ENCODE measurements around the gene ACER2. TPM values are rescaled to one million over a fixed set of nuclear protein-coding genes. Genes with fewer than 3 reads are reported as not detected.

The ACER2 gene
- total RNA-seq (ENCODE audit: unreplicated experiment) = 9.6 TPM
- long read RNA-seq, partial matches to known transcripts = 0 of 2 reads
- long read RNA-seq, other reads (novel, unspliced or antisense) = 1 of 2 reads

DNA sequence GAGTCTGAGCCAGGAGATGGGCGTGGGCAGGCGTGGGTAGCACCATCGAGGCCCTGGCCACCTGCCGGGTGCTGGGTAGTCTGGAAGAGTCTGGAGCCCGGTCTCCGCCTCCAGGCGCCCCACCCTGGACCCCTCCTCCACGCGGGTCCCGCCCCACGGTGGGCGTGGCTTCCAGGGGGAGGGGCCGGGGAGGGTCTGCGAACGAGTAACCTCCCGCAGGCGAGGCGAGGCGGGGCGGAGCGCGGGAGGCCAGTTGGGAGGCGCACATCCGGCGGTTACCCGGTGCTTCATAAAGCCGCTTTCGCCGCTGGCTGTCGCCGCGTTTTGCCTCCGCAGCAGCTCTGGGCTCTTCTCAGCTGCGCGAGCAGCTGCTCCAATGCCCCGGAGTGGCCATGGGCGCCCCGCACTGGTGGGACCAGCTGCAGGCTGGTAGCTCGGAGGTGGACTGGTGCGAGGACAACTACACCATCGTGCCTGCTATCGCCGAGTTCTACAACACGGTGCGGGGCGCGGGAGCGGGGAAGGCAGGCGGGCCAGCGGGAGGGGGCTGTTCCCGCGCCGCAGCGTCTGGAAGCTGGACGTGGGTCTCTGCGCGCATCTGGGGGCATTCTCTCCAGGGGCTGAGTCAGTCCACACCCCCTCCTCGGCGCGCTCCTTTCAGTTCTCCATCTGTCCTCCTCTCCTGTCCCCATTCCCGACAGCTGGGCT is at the start of gene ACER2:
Gene ACER2, plus strand, starts transcription at position 317 of the 708 bp plus-strand sequence. Its CDS starts 76 bp downstream, at position 393.
- peak within 1 kb of the TSS; percentile 90 for H3K27ac Mint-ChIP-seq (ENCODE audit: unreplicated experiment)
- peak; percentile 97 for DNase-seq (ENCODE audit: low spot score)
- H3K36me3 Mint-ChIP-seq (ENCODE audit: low read depth, unreplicated experiment) = peaks cover 6% of the 10 kb centered on the region
- H3K4me3 Mint-ChIP-seq (ENCODE audit: unreplicated experiment) = peak within 1 kb of the TSS; percentile 98
- TF ChIP-seq, protein P1, sequence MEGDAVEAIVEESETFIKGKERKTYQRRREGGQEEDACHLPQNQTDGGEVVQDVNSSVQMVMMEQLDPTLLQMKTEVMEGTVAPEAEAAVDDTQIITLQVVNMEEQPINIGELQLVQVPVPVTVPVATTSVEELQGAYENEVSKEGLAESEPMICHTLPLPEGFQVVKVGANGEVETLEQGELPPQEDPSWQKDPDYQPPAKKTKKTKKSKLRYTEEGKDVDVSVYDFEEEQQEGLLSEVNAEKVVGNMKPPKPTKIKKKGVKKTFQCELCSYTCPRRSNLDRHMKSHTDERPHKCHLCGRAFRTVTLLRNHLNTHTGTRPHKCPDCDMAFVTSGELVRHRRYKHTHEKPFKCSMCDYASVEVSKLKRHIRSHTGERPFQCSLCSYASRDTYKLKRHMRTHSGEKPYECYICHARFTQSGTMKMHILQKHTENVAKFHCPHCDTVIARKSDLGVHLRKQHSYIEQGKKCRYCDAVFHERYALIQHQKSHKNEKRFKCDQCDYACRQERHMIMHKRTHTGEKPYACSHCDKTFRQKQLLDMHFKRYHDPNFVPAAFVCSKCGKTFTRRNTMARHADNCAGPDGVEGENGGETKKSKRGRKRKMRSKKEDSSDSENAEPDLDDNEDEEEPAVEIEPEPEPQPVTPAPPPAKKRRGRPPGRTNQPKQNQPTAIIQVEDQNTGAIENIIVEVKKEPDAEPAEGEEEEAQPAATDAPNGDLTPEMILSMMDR (IDR thresholded peaks at IDR 0.05; ENCODE audit: unreplicated experiment) = no peak
- peaks cover 13% of the 10 kb centered on the region for H3K4me1 Mint-ChIP-seq (ENCODE audit: unreplicated experiment)
- H3K9me3 Mint-ChIP-seq (ENCODE audit: unreplicated experiment) = no peaks in the 10 kb centered on the region
- H3K27me3 Mint-ChIP-seq (ENCODE audit: unreplicated experiment) = peaks cover 12% of the 10 kb centered on the region

GRCh38 chr9:19369107-19369506 is 39.7 kb upstream of the ACER2 start:
- DNase-seq (ENCODE audit: low spot score) = no peak
- H3K27ac Mint-ChIP-seq (ENCODE audit: unreplicated experiment) = no peak overlapping the region

GRCh38 chr9:19371942-19372341 is 36.9 kb upstream of the ACER2 start:
- H3K9me3 Mint-ChIP-seq (ENCODE audit: unreplicated experiment) = no peaks in the 10 kb centered on the region
- H3K27me3 Mint-ChIP-seq (ENCODE audit: unreplicated experiment) = no peaks in the 10 kb centered on the region
- peaks cover 19% of the 10 kb centered on the region for H3K36me3 Mint-ChIP-seq (ENCODE audit: low read depth, unreplicated experiment)
- no peak overlapping the region for H3K4me3 Mint-ChIP-seq (ENCODE audit: unreplicated experiment)
- no peak overlapping the region for H3K27ac Mint-ChIP-seq (ENCODE audit: unreplicated experiment)
- H3K4me1 Mint-ChIP-seq (ENCODE audit: unreplicated experiment) = no peaks in the 10 kb centered on the region
- TF ChIP-seq, protein P1 (IDR thresholded peaks at IDR 0.05; ENCODE audit: unreplicated experiment) = no peak
- no peak for DNase-seq (ENCODE audit: low spot score)

More at GRCh38 chr9:19369107-19369506, 39.7 kb upstream of the ACER2 start:
- H3K4me1 Mint-ChIP-seq (ENCODE audit: unreplicated experiment) = no peaks in the 10 kb centered on the region
- no peak overlapping the region for H3K4me3 Mint-ChIP-seq (ENCODE audit: unreplicated experiment)
- H3K27me3 Mint-ChIP-seq (ENCODE audit: unreplicated experiment) = no peaks in the 10 kb centered on the region
- no peaks in the 10 kb centered on the region for H3K9me3 Mint-ChIP-seq (ENCODE audit: unreplicated experiment)
- peaks cover 3% of the 10 kb centered on the region for H3K36me3 Mint-ChIP-seq (ENCODE audit: low read depth, unreplicated experiment)
- TF ChIP-seq, protein P1 (IDR thresholded peaks at IDR 0.05; ENCODE audit: unreplicated experiment) = no peak

- DNase-seq (ENCODE audit: low spot score) = no peak
- Mint-ChIP-seq H3K4me3 (ENCODE audit: unreplicated experiment) (no peak overlapping the region), H3K36me3 (ENCODE audit: low read depth, unreplicated experiment) (peaks cover 24% of the 10 kb centered on the region), H3K4me1 (ENCODE audit: unreplicated experiment) (peaks cover 2% of the 10 kb centered on the region), H3K27me3 (ENCODE audit: unreplicated experiment) (no peaks in the 10 kb centered on the region), H3K9me3 (ENCODE audit: unreplicated experiment) (no peaks in the 10 kb centered on the region), H3K27ac (ENCODE audit: unreplicated experiment) (no peak overlapping the region)
- TF ChIP-seq, protein P1 (IDR thresholded peaks at IDR 0.05; ENCODE audit: unreplicated experiment) = no peak
Observed at GRCh38 chr9:19372567-19372966, 36.2 kb upstream of the ACER2 start.

- Mint-ChIP-seq H3K4me1 (ENCODE audit: unreplicated experiment) (peaks cover 11% of the 10 kb centered on the region), H3K9me3 (ENCODE audit: unreplicated experiment) (no peaks in the 10 kb centered on the region), H3K36me3 (ENCODE audit: low read depth, unreplicated experiment) (peaks cover 34% of the 10 kb centered on the region), H3K27ac (ENCODE audit: unreplicated experiment) (no peak overlapping the region), H3K4me3 (ENCODE audit: unreplicated experiment) (no peak overlapping the region), H3K27me3 (ENCODE audit: unreplicated experiment) (no peaks in the 10 kb centered on the region)
- TF ChIP-seq, protein P1 (IDR thresholded peaks at IDR 0.05; ENCODE audit: unreplicated experiment) = no peak
- no peak for DNase-seq (ENCODE audit: low spot score)
Observed at GRCh38 chr9:19373527-19373926, 35.3 kb upstream of the ACER2 start.
